HEK293 (cell line): ENCODE results near the gene COL6A1.

Experiments
- CTCF ChIA-PET: fragments of 350-600 bp; formaldehyde crosslinking; extraction: SDS; loops from one replicate; lab custom pipeline; 2021; ENCODE audit warnings: antibody characterized with exemption; lab: Yijun Ruan, JAX
- POLR2A ChIA-PET: fragments of 300-600 bp; formaldehyde crosslinking; extraction: SDS; loops from one replicate; lab custom pipeline; 2020; ENCODE audit warnings: antibody characterized with exemption, inconsistent platforms; lab: Yijun Ruan, JAX
- H3K27ac ChIP-seq: fragments of 200-500 bp; sonication (Bioruptor generic); 2 replicates; pipeline ENCODE4 v1.5.1; 2014; ENCODE audit warnings: low read depth, low read length, control low read depth, inconsistent platforms; ENCODE audit errors: extremely low read depth
- H3K36me3 ChIP-seq, 2 experiments: fragments of 200-500 bp in 1 of 2; sonication (Bioruptor generic) in 1 of 2; 1 replicate in 1 of 2; 2 replicates in 1 of 2; pipeline ENCODE4 v1.5.1; 2014 to 2017; ENCODE audit warnings: inconsistent platforms in 2 of 2, low read length in 2 of 2; ENCODE audit not compliant: control insufficient read depth in 2 of 2, insufficient read depth in 1 of 2
- H3K4me1 ChIP-seq: fragments of 200-500 bp; sonication (Bioruptor generic); 2 replicates; pipeline ENCODE4 v1.5.1; 2014; ENCODE audit warnings: mild to moderate bottlenecking, low read length, inconsistent platforms; ENCODE audit not compliant: control insufficient read depth, insufficient read depth
- H3K4me3 ChIP-seq: 2 replicates; pipeline ENCODE4 v1.5.1; 2011; ENCODE audit warnings: low read depth, mild to moderate bottlenecking, control low read depth, low read length, moderate library complexity
- H3K9me3 ChIP-seq: fragments of 200-500 bp; sonication (Bioruptor generic); 2 replicates; pipeline ENCODE4 v1.5.1; 2014; ENCODE audit warnings: low read depth, low read length, inconsistent platforms; ENCODE audit not compliant: control insufficient read depth, insufficient read depth
- EGR2 ChIP-seq: fragments of 450-650 bp; formaldehyde crosslinking; IDR thresholded peaks from 2 replicates; pipeline ENCODE4 v1.5.1; 2016; ENCODE audit warnings: low read depth, missing biosample characterization, missing genetic modification characterization
- ELK4 ChIP-seq: IDR thresholded peaks from 2 replicates; pipeline ENCODE4 v1.6.1; 2011; ENCODE audit warnings: mild to moderate bottlenecking, low read depth, low read length, borderline replicate concordance
- GFI1B ChIP-seq: fragments of 450-650 bp; formaldehyde crosslinking; IDR thresholded peaks from 2 replicates; pipeline ENCODE4 v1.5.1; 2016; ENCODE audit warnings: missing biosample characterization, missing genetic modification characterization
- GLI4 ChIP-seq: fragments of 450-650 bp; formaldehyde crosslinking; IDR thresholded peaks from 2 replicates; pipeline ENCODE4 v1.5.1; 2016; ENCODE audit warnings: missing biosample characterization, missing genetic modification characterization
- GLIS2 ChIP-seq: fragments of 450-650 bp; formaldehyde crosslinking; IDR thresholded peaks from 2 replicates; pipeline ENCODE4 v1.5.1; 2016; ENCODE audit warnings: missing biosample characterization, missing genetic modification characterization
- KLF10 ChIP-seq: fragments of 450-650 bp; IDR thresholded peaks from 2 replicates; pipeline ENCODE4 v1.5.1; 2018; ENCODE audit warnings: missing biosample characterization, mild to moderate bottlenecking, missing genetic modification characterization
- YY1 ChIP-seq: fragments of 450-650 bp; formaldehyde crosslinking; IDR thresholded peaks from 2 replicates; pipeline ENCODE4 v1.5.1; 2018; ENCODE audit warnings: missing biosample characterization, missing genetic modification characterization
- ZBTB17 ChIP-seq: fragments of 450-650 bp; formaldehyde crosslinking; IDR thresholded peaks from 2 replicates; pipeline ENCODE4 v1.5.1; 2016; ENCODE audit warnings: missing biosample characterization, missing genetic modification characterization
- ZFP37 ChIP-seq: fragments of 450-650 bp; formaldehyde crosslinking; IDR thresholded peaks from 2 replicates; pipeline ENCODE4 v1.5.1; 2016; ENCODE audit warnings: missing biosample characterization, missing genetic modification characterization
- ZFP41 ChIP-seq: fragments of 450-650 bp; formaldehyde crosslinking; IDR thresholded peaks from 2 replicates; pipeline ENCODE4 v1.5.1; 2016; ENCODE audit warnings: missing biosample characterization, missing genetic modification characterization, borderline replicate concordance
- ZNF10 ChIP-seq: fragments of 450-650 bp; formaldehyde crosslinking; IDR thresholded peaks from 2 replicates; pipeline ENCODE4 v1.5.1; 2017; ENCODE audit warnings: missing biosample characterization, missing genetic modification characterization
- ZNF202 ChIP-seq: fragments of 450-650 bp; formaldehyde crosslinking; IDR thresholded peaks from 2 replicates; pipeline ENCODE4 v1.5.1; 2016; ENCODE audit warnings: missing biosample characterization, missing genetic modification characterization, borderline replicate concordance
- ZNF311 ChIP-seq: fragments of 450-650 bp; formaldehyde crosslinking; IDR thresholded peaks from 2 replicates; pipeline ENCODE4 v1.5.1; 2017; ENCODE audit warnings: missing biosample characterization, missing genetic modification characterization, borderline replicate concordance
- ZNF37A ChIP-seq: fragments of 450-650 bp; IDR thresholded peaks from 2 replicates; pipeline ENCODE4 v1.5.1; 2018; ENCODE audit warnings: missing biosample characterization, missing genetic modification characterization
- ZNF48 ChIP-seq: fragments of 450-650 bp; formaldehyde crosslinking; IDR thresholded peaks from 2 replicates; pipeline ENCODE4 v1.5.1; 2016; ENCODE audit warnings: missing biosample characterization, missing genetic modification characterization
- ZNF488 ChIP-seq: fragments of 450-650 bp; formaldehyde crosslinking; IDR thresholded peaks from 2 replicates; pipeline ENCODE4 v1.5.1; 2016; ENCODE audit warnings: missing biosample characterization, missing genetic modification characterization
- ZNF510 ChIP-seq: fragments of 450-650 bp; formaldehyde crosslinking; IDR thresholded peaks from 2 replicates; pipeline ENCODE4 v1.5.1; 2018; ENCODE audit warnings: mild to moderate bottlenecking, missing genetic modification characterization, missing biosample characterization; ENCODE audit not compliant: insufficient replicate concordance
- ZNF521 ChIP-seq: fragments of 450-650 bp; formaldehyde crosslinking; IDR thresholded peaks from 2 replicates; pipeline ENCODE4 v1.5.1; 2017; ENCODE audit warnings: missing biosample characterization, mild to moderate bottlenecking, missing genetic modification characterization
- ZNF544 ChIP-seq: fragments of 450-650 bp; formaldehyde crosslinking; IDR thresholded peaks from 2 replicates; pipeline ENCODE4 v1.5.0; 2017; ENCODE audit warnings: missing biosample characterization, missing genetic modification characterization
- ZNF549 ChIP-seq: fragments of 450-650 bp; IDR thresholded peaks from 2 replicates; pipeline ENCODE4 v1.5.1; 2018; ENCODE audit warnings: missing biosample characterization, missing genetic modification characterization, mild to moderate bottlenecking, inconsistent platforms, moderate library complexity
- ZNF561 ChIP-seq: fragments of 450-650 bp; IDR thresholded peaks from 2 replicates; pipeline ENCODE4 v1.5.1; 2018; ENCODE audit warnings: missing biosample characterization, missing genetic modification characterization, borderline replicate concordance
- ZNF585B ChIP-seq: fragments of 450-650 bp; formaldehyde crosslinking; IDR thresholded peaks from 2 replicates; pipeline ENCODE4 v1.5.1; 2016; ENCODE audit warnings: missing biosample characterization, missing genetic modification characterization
- ZNF596 ChIP-seq: fragments of 450-650 bp; IDR thresholded peaks from 2 replicates; pipeline ENCODE4 v1.5.0; 2018; ENCODE audit warnings: missing biosample characterization, mild to moderate bottlenecking, missing genetic modification characterization, moderate library complexity
- ZNF610 ChIP-seq: fragments of 450-650 bp; formaldehyde crosslinking; IDR thresholded peaks from 2 replicates; pipeline ENCODE4 v1.5.1; 2016; ENCODE audit warnings: missing biosample characterization, missing genetic modification characterization, borderline replicate concordance
- ZNF76 ChIP-seq: fragments of 450-650 bp; formaldehyde crosslinking; IDR thresholded peaks from 2 replicates; pipeline ENCODE4; 2016; ENCODE audit warnings: low read depth, missing biosample characterization, missing genetic modification characterization, borderline replicate concordance
- ZNF785 ChIP-seq: fragments of 450-650 bp; formaldehyde crosslinking; IDR thresholded peaks from 2 replicates; pipeline ENCODE4 v1.5.1; 2016; ENCODE audit warnings: missing biosample characterization, missing genetic modification characterization
- TF ChIP-seq, protein P1 (sequence below): fragments of 450-650 bp; formaldehyde crosslinking; IDR thresholded peaks from 2 replicates; pipeline ENCODE4 v1.5.1; 2016; ENCODE audit warnings: missing biosample characterization, missing genetic modification characterization
- TF ChIP-seq, protein P2 (sequence below): fragments of 450-650 bp; formaldehyde crosslinking; IDR thresholded peaks from 2 replicates; pipeline ENCODE4 v1.5.1; 2016; ENCODE audit warnings: missing biosample characterization, missing genetic modification characterization
- TF ChIP-seq, protein P3 (sequence below): fragments of 450-650 bp; formaldehyde crosslinking; IDR thresholded peaks from 2 replicates; pipeline ENCODE4 v1.5.1; 2016; ENCODE audit warnings: missing biosample characterization, missing genetic modification characterization

COL6A1 gene

GRCh38 chr21:45957551-45957950 is 24.0 kb upstream of the COL6A1 start:
- H3K4me1 ChIP-seq = no peaks in the 10 kb centered on the region
- ChIA-PET POLR2A (no interaction called here), CTCF (interaction anchor here (0.9 kb wide), 1 partner anchor 13 kb away, joined by 6 read pairs; no protein-coding TSS in a partner anchor)
- H3K9me3 ChIP-seq = no peaks in the 10 kb centered on the region
- H3K27ac ChIP-seq = no peak overlapping the region
- H3K36me3 ChIP-seq = no peaks in the 10 kb centered on the region
- TF ChIP-seq ZNF785 (tag by site-specific recombination) = no peak
- no peak for TF ChIP-seq ZNF510 (tag by site-specific recombination)
- no peak for TF ChIP-seq ZNF585B (tag by site-specific recombination)
- TF ChIP-seq ZNF561 = no peak
- TF ChIP-seq ZNF549 (tag by site-specific recombination) = no peak
- TF ChIP-seq YY1 = no peak
- no peak for TF ChIP-seq EGR2 (tag by site-specific recombination)
- TF ChIP-seq ZBTB17 (tag by site-specific recombination) = no peak
- TF ChIP-seq ZNF76 = no peak
- no peak for TF ChIP-seq KLF10
- TF ChIP-seq ZNF544 (tag by site-specific recombination) = no peak
- TF ChIP-seq ZNF10 (tag by site-specific recombination) = no peak
- no peak for TF ChIP-seq ZNF48 (tag by site-specific recombination)
- no peak for TF ChIP-seq GFI1B
- no peak for TF ChIP-seq ZFP41 (tag by site-specific recombination)
- no peak overlapping the region for H3K4me3 ChIP-seq

DNA sequence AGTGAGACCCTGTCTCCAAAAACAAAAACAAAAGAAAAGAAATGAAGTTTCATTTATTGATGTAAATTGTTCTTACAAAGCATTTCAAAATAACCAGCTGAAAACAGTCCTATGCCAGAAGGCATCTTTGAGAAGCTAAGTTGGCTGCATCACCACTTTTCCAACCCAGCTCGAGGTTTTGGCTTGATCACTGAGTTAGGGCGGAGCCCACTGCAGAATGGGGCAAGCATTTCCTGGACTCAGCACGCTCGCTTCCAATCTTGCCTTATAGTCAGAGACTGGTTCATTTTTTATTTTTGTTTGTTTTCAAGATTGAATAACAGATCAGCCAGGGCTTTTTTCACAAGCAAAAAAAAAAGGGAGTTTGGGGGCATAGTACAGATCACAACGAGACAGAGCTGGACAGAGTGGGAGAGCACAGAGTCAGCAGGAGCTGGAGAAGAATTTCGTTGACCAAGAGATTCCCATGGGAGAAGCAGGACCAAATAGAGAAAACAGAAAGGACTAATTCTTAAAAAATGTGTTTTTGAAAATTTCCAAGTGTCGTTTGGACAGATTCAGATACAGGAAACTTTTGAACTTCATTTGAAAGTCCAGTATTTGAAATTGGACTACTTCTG is 23.5 kb upstream of the COL6A1 start:
- no peaks in the 10 kb centered on the region for H3K4me1 ChIP-seq
- TF ChIP-seq ZNF76 (no peak), ZNF37A (tag by site-specific recombination) (no peak), ZFP37 (tag by site-specific recombination) (no peak), GLIS2 (no peak), GLI4 (tag by site-specific recombination) (no peak), ZNF202 (tag by site-specific recombination) (no peak), ZFP41 (tag by site-specific recombination) (no peak), ZNF544 (tag by site-specific recombination) (no peak), ZNF596 (tag by site-specific recombination) (no peak), ZNF521 (tag by site-specific recombination) (no peak), ZNF610 (tag by site-specific recombination) (no peak), ZNF311 (tag by site-specific recombination) (no peak), YY1 (no peak), ELK4 (no peak), ZNF488 (tag by site-specific recombination) (no peak)
- TF ChIP-seq, protein P1, sequence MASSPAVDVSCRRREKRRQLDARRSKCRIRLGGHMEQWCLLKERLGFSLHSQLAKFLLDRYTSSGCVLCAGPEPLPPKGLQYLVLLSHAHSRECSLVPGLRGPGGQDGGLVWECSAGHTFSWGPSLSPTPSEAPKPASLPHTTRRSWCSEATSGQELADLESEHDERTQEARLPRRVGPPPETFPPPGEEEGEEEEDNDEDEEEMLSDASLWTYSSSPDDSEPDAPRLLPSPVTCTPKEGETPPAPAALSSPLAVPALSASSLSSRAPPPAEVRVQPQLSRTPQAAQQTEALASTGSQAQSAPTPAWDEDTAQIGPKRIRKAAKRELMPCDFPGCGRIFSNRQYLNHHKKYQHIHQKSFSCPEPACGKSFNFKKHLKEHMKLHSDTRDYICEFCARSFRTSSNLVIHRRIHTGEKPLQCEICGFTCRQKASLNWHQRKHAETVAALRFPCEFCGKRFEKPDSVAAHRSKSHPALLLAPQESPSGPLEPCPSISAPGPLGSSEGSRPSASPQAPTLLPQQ (tag by site-specific recombination) = no peak
- TF ChIP-seq, protein P2, sequence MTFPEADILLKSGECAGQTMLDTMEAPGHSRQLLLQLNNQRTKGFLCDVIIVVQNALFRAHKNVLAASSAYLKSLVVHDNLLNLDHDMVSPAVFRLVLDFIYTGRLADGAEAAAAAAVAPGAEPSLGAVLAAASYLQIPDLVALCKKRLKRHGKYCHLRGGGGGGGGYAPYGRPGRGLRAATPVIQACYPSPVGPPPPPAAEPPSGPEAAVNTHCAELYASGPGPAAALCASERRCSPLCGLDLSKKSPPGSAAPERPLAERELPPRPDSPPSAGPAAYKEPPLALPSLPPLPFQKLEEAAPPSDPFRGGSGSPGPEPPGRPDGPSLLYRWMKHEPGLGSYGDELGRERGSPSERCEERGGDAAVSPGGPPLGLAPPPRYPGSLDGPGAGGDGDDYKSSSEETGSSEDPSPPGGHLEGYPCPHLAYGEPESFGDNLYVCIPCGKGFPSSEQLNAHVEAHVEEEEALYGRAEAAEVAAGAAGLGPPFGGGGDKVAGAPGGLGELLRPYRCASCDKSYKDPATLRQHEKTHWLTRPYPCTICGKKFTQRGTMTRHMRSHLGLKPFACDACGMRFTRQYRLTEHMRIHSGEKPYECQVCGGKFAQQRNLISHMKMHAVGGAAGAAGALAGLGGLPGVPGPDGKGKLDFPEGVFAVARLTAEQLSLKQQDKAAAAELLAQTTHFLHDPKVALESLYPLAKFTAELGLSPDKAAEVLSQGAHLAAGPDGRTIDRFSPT = no peak
- TF ChIP-seq, protein P3, sequence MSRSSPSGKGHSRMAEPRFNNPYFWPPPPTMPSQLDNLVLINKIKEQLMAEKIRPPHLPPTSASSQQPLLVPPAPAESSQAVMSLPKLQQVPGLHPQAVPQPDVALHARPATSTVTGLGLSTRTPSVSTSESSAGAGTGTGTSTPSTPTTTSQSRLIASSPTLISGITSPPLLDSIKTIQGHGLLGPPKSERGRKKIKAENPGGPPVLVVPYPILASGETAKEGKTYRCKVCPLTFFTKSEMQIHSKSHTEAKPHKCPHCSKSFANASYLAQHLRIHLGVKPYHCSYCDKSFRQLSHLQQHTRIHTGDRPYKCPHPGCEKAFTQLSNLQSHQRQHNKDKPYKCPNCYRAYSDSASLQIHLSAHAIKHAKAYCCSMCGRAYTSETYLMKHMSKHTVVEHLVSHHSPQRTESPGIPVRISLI (tag by site-specific recombination) = no peak
- H3K9me3 ChIP-seq = no peaks in the 10 kb centered on the region; the same call in 1 of the 2 replicates
- no peak overlapping the region for H3K27ac ChIP-seq
- ChIA-PET POLR2A (no interaction called here), CTCF (interaction anchor here (0.7 to 0.9 kb wide), 2 partner anchors 13 to 778 kb away, joined by 4 to 6 read pairs; no protein-coding TSS in a partner anchor)
- no peak overlapping the region for H3K4me3 ChIP-seq
- H3K36me3 ChIP-seq = no peaks in the 10 kb centered on the region
